HG02678 (cell line): Measurements from ENCODE around the gene DMRTC2.

ENCODE experiments used
- ATAC-seq: cut with Tn5 transposase; IDR thresholded peaks from one replicate; pipeline ENCODE4 v1.9.1; 2021; ENCODE audit warnings: mild to moderate bottlenecking, moderate library complexity; ENCODE audit not compliant: unreplicated experiment

DMRTC2 gene

GRCh38 chr19:41845001-41845050 lies at the start of gene DMRTC2:
DMRTC2 (plus strand) TSS chr19:41845042; CDS start chr19:41847429, 2,387 bp downstream.
- ATAC-seq = no peak

- no peak for ATAC-seq
Observed at GRCh38 chr19:41796362-41796761, 48.5 kb upstream of the DMRTC2 start, which contains the start of gene CEACAM3. CEACAM3 (plus strand) TSS chr19:41796587; CDS start chr19:41796678, 91 bp downstream.

GRCh38 chr19:41796901-41797300 lies 47.9 kb upstream of the DMRTC2 start:
- ATAC-seq = no peak

- ATAC-seq = no peak
Observed at GRCh38 chr19:41799444-41800000, 45.3 kb upstream of the DMRTC2 start.

- ATAC-seq = no peak
Observed at GRCh38 chr19:41801031-41801430, 43.8 kb upstream of the DMRTC2 start.

GRCh38 chr19:41801792-41802211 lies 43.0 kb upstream of the DMRTC2 start:
- no peak for ATAC-seq

- ATAC-seq = no peak
Observed at GRCh38 chr19:41802770-41803169, 42.1 kb upstream of the DMRTC2 start.

- ATAC-seq = no peak
Observed at GRCh38 chr19:41804336-41804735, 40.5 kb upstream of the DMRTC2 start.

GRCh38 chr19:41807176-41807575 lies 37.7 kb upstream of the DMRTC2 start:
- ATAC-seq = no peak

- ATAC-seq = no peak
Observed at GRCh38 chr19:41808663-41809566, 35.9 kb upstream of the DMRTC2 start.

- ATAC-seq = no peak
Observed at GRCh38 chr19:41810301-41810700, 34.5 kb upstream of the DMRTC2 start.

- no peak for ATAC-seq
Observed at GRCh38 chr19:41811036-41811435, 33.8 kb upstream of the DMRTC2 start.

- ATAC-seq = no peak
Observed at GRCh38 chr19:41811981-41812380, 32.9 kb upstream of the DMRTC2 start.

- no peak for ATAC-seq
Observed at GRCh38 chr19:41813911-41814310, 30.9 kb upstream of the DMRTC2 start.

- ATAC-seq = no peak
Observed at GRCh38 chr19:41815301-41815700, 29.5 kb upstream of the DMRTC2 start.

GRCh38 chr19:41816761-41817160 lies 28.1 kb upstream of the DMRTC2 start:
- no peak for ATAC-seq

GRCh38 chr19:41821003-41821735 lies 23.7 kb upstream of the DMRTC2 start:
- ATAC-seq = no peak

- ATAC-seq = no peak
Observed at GRCh38 chr19:41837981-41838708, 6.7 kb upstream of the DMRTC2 start.

GRCh38 chr19:41839211-41839610 lies 5.6 kb upstream of the DMRTC2 start:
- no peak for ATAC-seq

- ATAC-seq = no peak
Observed at GRCh38 chr19:41843371-41843770, 1.5 kb upstream of the DMRTC2 start.

GRCh38 chr19:41844601-41845000 lies 241 bp upstream of the DMRTC2 start, which contains the start of gene LYPD4:
LYPD4 (minus strand) TSS chr19:41844683; CDS start chr19:41839285, 5,398 bp downstream.
- ATAC-seq = no peak
